Stomach (tissue), 4 donors: ENCODE results near the gene CACNA1E.

Source experiments
- CTCF ChIP-seq, 7 experiments: fragments of 450-650 bp in 4 of 7; fragments of 200-600 bp in 3 of 7; sonication (generic) in 3 of 7; IDR thresholded peaks; one replicate each; pipeline ENCODE4 v1.5.1; 2016 to 2019; ENCODE audit warnings: antibody characterized with exemption in 7 of 7, control low read depth in 2 of 7, mild to moderate bottlenecking in 1 of 7
- EP300 ChIP-seq: sonication (generic); formaldehyde crosslinking; IDR thresholded peaks from one replicate; pipeline ENCODE4 v1.6.1; 2017; ENCODE audit warnings: antibody characterized with exemption
- POLR2AphosphoS5 ChIP-seq, 3 donors: sonication (generic); formaldehyde crosslinking; IDR thresholded peaks; one replicate each; pipeline ENCODE4 v1.6.1; 2016; ENCODE audit warnings: antibody characterized with exemption in 3 of 3

GRCh38 chr1:181496759-181497158 lies 13.4 kb downstream of the CACNA1E start:
- TF ChIP-seq CTCF (IDR thresholded peaks at IDR 0.05) (no peak), EP300 (no peak), POLR2AphosphoS5 (IDR thresholded peaks at IDR 0.05) (no peak)
